Measurements from ENCODE around the gene RADIL.

DNA sequence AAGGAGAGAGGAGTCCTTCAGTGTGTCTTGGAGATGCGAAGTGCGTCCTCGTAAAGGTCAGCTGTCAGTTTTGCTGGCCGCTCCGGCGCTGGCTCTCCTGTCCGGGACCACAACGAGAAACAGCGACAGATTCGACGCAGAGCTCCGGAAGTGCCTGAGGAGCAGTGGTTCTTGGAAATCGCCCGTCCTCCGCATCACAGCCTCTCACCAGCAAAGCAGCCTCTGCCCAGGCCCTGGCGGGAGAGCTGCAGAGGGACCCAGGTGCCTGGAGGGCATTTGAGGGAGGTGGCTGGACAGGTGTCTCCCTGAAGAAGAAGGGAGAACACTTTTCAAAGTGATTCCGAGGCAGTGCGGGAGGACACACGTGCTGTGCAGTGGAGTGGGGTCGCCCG lies 119.7 kb downstream of the RADIL start:
- TF ChIP-seq, protein P1, sequence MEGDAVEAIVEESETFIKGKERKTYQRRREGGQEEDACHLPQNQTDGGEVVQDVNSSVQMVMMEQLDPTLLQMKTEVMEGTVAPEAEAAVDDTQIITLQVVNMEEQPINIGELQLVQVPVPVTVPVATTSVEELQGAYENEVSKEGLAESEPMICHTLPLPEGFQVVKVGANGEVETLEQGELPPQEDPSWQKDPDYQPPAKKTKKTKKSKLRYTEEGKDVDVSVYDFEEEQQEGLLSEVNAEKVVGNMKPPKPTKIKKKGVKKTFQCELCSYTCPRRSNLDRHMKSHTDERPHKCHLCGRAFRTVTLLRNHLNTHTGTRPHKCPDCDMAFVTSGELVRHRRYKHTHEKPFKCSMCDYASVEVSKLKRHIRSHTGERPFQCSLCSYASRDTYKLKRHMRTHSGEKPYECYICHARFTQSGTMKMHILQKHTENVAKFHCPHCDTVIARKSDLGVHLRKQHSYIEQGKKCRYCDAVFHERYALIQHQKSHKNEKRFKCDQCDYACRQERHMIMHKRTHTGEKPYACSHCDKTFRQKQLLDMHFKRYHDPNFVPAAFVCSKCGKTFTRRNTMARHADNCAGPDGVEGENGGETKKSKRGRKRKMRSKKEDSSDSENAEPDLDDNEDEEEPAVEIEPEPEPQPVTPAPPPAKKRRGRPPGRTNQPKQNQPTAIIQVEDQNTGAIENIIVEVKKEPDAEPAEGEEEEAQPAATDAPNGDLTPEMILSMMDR (optimal IDR thresholded peaks at IDR 0.05 in 1 of 3, IDR thresholded peaks at IDR 0.05 in 1 of 3, conservative IDR thresholded peaks at IDR 0.05 in 1 of 3; ENCODE audit: extremely low read depth in 1 of 3, insufficient read depth in 2 of 3, low read length in 3 of 3) = no peak
- no peak for TF ChIP-seq EZH2 (IDR thresholded peaks at IDR 0.05; ENCODE audit: low read length)

All from keratinocyte (primary cell).